ENCODE measurements around the gene SLC19A1.

SLC19A1 gene

DNA sequence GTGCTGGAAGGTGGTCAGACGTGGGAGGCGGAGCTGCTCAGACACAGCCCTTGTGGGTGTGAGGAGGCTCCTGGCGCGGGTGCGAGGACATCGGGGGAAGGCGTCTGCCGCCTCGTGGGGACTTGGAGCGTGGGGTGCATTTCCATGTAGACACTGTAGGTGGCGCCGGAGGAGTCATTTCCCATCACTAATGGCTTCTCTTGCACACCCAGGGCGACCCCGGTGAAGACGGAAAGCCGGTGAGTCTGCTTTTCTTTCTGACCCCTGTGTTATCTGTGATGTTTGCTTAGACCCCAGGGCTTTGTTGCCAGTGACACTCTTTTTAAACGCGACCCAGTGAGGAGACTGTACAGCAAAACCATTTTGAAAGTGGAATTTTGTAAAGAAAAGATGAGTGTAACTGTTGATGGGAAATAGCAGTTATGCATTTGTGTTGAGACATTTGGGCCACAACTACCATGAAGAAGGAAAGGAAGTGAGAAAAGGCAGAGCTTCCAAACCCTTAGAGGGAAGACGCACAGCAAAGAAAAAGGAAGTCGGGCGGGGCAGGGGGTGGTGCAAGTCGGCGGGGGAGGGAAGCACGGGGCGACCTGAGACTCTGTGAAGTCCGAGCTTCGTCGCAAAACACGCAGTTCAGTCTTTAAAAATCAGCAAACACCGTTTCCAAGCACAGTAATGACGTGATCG, 64.0 kb downstream of the SLC19A1 start:
- DNase-seq (ENCODE audit: low read depth): peak; percentile 66

DNA sequence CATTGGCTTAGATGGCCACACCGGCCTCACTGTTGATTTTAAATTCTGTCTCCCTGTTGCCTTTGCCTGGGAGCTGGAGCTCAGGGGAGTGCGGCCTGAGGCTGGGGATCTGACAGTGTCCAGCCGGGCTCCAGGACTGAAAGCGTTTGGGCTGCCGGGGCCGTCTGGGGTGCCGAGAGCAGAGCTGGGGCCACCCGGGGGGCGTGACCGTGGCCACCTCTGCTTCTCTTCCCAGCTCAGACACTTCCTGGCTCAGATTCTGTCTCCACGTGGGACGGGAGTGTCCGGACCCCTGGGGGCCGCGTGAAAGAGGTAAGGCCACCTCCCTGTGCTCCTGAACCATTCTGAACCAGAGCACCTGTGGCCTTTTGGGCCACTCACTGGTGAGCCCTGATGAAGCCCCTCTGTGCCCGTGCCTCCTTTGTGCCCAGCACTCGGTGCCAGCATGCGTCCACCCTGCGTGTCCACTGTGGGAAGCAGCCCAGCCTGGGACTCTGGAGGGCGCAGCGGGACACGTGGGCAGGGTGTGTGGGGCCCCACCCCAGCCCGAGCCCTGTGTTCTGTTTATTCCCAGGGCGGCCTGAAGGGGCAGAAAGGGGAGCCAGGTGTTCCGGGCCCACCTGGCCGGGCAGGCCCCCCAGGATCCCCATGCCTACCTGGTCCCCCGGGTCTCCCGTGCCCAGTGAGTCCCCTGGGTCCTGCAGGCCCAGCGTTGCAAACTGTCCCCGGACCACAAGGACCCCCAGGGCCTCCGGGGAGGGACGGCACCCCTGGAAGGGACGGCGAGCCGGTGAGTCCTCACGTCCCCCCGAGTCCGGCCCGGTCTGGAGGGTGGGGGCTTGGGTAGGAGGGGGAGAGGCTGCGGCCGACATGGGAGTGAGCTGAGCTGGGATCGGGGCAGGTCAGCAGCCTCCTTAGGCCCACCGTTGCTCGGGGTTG, 64.8 kb downstream of the SLC19A1 start:
- no peak for DNase-seq (ENCODE audit: low read depth)

DNA sequence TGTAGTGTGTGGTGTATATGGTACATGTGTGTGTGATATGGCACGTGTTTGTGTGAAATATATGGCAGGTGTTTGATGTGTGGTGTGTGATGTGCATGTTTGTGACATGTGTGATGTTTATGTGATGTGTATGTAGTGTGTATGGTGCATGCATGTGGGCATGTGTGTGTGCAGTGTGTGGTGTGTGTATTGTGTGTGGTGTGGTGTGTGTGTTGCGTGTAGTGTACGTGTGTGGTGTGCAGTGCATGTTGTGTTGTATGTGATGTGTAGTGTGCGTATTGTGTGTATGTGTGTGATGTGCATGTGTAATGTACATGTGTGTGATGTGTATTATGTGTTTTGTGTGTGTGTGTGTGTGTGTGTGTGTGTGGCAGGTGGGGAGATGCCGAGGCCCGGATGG, 65.7 kb downstream of the SLC19A1 start:
- DNase-seq (ENCODE audit: low read depth): no peak

DNA sequence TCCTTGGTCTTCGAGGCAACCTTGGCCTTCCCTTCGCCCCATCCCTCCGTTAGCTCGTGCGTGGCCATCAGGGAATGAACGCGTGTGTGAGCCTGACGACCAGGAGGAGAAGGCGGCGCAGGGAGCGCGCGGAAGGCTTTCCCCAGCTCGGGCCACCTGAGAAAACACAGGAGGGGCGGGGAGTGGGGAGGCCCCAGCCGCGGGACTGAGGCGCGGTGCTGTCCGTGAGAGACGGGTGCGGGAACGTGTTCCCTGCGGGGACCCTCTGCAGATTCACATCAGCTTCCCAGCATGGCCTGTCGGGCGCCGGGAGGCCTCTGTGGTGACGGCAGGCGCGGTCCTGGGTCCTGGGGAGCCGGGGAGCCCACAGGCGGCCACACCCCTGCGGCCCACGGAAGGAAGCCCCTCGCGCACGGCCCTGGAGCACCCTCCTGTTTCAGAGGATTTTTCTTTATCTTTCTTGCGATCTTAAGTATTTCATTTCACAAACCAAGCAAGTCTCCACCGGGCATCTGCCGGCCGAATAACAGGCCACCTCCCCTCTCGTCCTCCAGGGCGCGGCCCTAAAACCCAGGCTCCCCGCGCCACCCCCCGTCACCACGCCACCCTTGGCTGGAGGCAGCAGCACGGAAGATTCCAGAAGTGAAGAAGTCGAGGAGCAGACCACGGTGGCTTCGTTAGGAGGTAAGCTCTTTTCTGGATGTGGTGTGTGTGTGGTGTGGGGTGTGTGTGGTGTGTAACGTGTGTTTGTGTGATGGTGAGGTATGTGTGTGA, 66.3 kb downstream of the SLC19A1 start:
- DNase-seq (ENCODE audit: low read depth): no peak

DNA sequence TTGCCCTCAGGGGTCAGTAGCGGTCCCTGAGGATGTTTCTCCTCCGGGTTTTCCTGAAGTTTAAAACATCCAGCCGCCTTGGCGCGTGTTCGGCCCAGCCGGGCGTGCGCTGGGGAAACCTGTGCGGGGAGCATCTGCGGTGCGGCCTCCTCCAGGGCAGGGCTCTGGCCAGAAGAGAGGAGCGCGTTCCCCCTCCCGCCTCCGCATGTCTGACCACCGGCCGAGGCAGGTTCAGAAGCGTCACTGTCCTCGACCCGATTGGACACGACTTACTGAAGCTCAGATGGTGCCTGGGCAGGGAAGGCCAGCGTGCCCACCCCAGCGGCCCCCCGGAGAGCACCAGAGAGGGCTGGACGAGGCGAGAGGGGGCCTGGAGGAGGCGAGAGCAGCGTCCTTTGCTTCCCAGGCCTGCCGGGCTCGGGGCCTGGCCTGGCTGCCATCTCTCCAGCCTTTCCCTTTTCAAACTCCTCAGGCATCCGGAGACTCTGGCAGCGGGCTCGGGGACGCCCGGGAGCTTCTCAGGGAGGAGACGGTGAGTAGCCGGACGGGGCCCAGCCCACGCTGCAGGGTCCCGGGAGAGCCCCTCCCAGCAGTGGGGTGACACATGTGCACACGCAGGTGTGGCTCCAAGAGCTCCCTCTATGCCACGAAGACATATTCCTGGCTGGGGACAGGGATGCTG, 67.1 kb downstream of the SLC19A1 start:
- no peak for DNase-seq (ENCODE audit: low read depth)

DNA sequence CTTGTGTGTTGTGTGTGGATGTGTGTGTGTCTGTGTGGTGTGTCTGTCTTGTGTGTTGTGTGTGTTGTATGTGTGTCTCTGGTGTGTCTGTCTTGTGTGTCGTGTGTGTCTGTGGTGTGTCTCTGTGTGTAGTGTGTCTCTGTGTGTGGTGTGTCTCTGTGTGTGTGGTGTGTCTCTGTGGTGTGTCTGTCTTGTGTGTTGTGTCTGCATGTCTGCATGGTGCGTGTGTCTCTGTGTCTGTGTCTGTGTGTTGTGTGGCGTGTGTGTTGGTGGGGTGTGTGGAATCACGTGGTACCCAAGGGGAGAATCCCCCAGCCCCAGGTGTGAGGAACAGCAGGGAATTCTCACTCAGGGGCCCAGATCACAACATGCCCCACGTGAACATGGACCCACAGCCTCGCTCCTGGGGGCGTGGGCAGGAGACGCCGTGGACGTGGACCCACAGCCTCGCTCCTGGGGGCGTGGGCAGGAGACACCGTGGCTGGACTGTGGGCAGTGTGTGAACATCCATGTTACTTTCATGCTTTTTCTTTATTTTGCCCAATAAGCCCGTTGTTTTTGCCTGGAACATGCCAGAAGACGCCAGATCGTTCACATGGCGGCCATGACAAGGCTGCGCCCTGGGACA, 67.8 kb downstream of the SLC19A1 start:
- no peak for DNase-seq (ENCODE audit: low read depth)

DNA sequence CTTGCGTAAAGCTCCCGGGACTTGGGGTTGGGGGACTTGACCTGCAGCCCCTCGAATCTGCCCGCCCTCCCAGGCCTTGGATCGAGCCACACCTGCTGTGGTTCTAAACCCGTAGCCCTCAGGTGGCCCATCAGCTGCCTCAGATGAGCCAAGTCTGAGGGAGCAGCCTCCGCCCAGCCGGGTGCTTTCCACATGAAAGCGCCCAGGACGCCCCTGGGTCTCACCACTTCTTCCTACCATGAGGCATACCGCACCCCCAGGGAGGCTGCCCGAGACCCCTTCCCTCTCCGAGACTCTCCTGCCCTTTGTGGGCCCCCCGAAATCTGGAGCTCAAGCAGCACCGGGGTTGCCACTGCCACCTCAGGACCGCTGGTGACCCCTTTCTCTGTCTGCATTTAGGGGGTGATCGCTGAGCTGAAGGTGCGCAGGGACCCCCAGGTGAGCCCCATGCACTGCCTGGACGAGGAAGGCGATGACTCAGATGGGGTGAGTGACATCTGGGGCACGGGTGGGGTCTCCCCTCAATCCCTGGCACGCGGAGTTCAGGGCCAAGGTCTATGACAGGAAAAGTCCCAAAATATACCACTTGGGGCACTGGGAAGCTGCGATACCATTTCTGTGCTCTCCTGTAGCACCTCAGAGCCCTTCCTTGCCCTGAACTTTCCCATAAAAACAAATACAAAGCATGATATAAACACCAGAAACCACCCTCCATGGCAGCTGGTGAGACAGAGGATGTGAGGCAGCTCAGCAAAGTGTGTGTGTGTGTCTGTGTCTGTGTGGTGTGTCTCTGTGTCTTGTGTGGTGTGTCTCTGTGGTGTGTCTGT, 68.5 kb downstream of the SLC19A1 start:
- no peak for DNase-seq (ENCODE audit: low read depth)

DNA sequence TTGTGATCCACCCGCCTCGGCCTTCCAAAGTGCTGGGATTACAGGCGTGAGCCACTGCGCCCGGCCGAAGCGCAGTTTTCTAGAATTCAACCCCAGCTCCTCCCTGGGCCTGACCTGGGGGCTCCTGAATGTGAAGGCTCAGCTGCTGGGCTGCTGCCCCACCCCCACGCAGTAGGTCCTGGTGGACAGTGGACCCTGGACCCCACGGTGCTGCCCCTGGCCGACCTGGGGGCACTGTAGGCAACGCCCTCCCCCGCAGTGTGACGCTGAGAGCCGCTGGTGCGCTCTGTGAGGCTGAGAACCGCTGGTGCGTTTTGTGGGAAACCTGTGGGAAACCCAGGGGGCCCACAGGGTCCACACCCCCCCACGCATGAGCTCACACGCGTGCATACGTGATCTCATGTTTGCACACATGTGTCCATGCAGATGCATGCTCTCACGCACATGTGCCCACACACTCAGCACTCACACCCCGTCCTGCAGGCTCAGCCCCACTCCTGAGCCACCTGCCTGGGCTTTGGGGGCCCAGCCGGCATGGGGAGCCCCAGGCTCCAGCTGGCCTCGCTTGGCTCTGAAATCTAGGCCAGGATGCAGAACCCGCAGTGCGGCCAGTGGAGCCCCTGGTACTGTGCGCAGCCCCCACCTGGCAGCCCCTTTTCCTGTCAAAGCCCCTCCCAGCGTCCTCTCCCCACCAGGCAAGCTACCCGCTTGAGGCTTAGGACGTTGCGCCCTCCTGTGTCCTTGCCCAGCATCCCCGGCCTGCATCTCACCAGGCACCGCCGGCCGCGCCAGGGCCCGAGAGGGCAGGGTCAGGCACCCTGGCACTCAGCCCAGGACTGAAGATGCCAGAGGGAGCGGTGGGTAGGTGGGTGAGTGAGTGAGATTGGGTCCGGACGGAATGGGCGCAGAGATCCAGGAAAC, 69.5 kb downstream of the SLC19A1 start:
- DNase-seq (ENCODE audit: low read depth): no peak

DNA sequence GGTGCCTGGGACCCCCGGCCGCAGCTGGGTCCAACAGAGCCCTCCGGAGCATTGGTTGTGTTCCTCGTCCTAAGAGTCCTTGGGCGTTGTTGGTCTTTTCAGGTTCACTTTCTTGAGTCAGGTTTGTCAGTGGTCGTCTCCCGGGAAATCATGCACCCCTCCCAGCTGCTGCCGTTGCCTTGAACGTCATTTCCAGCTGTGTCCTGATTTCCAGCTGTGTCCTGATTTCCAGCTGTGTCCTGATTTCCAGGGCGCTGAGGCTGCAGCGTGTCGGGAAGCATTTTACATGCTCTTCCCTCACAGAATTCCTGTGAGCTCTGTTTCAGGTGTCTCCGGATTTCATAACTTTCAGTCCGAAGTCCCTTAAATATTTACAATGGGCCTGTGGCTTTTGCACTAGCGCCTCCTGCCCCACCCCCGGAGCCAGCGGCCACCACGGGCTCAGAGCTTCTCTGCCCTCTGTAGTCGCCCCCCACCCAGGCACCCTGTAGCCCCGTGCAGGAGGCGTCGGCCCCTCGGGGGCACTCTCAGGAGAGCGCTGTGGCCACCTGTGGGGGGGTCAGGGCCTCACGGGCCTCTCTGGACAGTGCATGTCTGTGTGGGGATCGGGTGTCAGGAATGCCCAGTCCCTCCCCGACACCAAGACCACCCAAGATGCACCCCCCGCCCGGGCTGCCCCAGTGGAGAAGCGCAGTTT, 70.6 kb downstream of the SLC19A1 start:
- DNase-seq (ENCODE audit: low read depth): no peak

DNA sequence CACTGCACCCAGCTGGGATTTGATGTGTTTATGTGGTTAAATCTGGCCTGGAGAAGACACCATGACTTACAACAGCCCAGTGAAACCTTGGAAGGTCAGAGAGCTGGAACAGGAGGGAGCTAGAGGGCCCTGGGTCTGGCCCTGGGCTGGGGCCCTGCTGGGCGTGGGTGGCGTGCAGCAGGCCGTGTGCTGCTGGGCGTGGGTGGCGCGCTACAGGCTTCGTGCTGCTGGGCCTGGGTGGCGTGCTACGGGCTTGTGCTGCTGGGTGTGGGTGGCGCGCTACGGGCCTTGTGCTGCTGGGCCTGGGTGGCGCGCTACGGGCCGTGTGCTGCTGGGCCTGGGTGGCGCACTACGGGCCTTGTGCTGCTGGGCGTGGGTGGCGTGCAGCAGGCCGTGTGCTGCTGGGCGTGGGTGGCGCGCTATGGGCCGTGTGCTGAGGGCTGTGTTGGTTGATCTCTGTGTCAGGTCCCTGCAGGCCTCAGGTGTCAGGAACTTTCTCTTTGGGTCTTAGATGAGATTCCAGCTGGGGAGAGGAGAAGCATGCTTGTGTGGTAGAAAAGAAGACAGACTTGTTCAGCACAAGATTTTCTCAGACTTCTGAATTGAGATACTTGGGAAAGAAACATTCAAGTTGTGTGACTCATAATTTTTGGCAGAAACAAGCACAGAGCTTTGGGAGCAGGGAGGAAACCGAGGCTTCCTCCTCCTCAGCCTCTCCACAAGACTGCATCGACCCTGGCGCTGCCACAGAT, 71.3 kb downstream of the SLC19A1 start:
- DNase-seq (ENCODE audit: low read depth): no peak

DNA sequence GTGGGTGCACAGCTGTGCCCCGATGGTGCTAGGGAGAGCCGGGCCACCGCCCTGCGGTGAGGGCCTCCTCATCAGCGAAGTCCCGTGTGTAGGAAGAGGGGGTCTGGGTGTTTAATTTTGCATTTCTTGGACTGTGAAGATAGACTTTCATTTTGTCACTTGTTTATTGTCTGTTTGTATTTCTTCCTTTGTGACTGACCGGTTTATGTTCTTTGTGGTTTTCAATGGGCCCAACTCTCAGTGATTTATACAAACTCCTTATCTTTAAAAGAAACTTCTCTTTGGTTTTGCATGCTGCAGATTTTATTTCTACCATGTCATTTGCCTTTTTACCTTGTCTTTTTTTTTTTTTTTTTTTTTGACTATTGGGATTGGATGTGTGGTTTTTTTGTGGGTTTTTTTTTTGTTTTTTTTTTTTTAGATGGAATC, 72.1 kb downstream of the SLC19A1 start:
- no peak for DNase-seq (ENCODE audit: low read depth)

DNA sequence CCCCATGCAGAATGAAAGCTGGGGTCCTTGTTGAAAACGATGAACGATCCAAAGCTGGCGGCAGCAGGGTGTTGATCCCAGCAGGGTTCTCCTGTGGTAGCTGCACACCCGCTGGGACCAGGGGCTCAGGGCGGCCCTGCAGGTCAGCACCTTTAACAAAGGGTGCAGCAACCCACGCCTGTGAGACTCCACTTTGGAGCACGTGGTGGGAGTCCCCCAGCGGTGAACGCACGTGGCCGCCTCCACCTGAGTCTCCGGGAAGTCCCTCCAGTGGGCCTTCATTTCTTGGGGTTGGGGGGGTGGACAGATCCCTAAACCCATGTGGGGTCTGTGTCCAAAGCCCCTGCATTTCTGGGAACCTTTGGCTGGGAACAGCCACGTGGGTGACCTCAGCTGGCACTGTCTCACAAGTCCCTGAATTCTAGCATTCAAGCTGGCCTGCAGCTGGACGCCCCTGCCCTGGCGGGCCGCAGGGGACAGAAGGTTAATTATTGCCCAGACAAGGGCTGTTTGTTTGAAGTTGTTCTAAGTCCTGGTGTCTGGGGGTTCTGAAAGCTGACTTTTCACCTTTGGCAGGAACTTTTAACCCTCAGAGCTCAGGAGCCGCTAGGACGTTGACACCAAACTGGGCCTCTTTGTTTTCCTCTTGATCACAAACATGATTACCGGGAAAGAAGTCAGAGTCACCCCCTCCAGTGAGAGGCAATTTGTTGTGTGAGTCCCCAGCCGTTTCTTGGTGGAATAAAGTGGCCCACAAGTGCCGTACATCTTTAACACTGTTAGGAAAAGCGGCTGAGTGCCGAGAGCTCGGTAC, 72.8 kb downstream of the SLC19A1 start:
- no peak for DNase-seq (ENCODE audit: low read depth)

DNA sequence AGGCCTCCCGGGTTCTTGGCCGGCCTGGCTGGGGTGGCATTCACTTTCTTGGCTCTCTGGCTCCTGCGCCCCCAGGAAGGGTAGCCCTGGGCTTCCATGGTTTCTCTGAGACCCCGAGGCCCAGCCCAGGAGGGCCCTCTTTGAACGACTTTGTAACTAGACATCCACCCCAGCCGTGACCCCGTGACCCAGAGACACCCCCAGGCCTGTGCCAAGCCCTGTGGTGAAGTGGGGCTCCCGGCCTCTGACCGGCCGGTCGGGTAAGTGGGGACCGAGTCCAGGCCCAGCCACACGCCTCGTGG, 73.3 kb downstream of the SLC19A1 start:
- DNase-seq (ENCODE audit: low read depth): no peak

DNA sequence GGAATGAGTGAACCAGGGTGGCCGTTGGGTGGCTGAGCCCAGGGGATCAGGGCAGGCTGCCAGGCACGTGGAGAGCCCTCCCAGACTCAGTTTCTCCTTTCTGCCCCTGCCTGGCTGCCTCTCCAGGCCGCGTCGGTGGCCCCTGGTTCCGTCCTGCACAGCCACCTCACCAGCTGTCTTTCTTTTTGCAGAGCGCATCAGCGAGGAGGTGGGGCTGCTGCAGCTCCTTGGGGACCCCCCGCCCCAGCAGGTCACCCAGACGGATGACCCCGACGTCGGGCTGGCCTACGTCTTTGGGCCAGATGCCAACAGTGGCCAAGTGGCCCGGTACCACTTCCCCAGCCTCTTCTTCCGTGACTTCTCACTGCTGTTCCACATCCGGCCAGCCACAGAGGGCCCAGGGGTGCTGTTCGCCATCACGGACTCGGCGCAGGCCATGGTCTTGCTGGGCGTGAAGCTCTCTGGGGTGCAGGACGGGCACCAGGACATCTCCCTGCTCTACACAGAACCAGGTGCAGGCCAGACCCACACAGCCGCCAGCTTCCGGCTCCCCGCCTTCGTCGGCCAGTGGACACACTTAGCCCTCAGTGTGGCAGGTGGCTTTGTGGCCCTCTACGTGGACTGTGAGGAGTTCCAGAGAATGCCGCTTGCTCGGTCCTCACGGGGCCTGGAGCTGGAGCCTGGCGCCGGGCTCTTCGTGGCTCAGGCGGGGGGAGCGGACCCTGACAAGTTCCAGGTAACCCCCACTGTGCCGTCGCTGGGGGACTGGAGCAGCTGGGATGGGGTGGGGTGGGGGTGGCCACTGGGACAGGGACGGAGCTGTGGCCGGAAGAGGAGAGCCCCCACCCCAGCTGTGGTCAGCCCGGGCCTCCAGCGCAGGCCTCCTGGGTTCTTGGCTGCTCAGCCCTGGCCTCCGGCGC, 73.9 kb downstream of the SLC19A1 start:
- DNase-seq (ENCODE audit: low read depth): no peak

DNA sequence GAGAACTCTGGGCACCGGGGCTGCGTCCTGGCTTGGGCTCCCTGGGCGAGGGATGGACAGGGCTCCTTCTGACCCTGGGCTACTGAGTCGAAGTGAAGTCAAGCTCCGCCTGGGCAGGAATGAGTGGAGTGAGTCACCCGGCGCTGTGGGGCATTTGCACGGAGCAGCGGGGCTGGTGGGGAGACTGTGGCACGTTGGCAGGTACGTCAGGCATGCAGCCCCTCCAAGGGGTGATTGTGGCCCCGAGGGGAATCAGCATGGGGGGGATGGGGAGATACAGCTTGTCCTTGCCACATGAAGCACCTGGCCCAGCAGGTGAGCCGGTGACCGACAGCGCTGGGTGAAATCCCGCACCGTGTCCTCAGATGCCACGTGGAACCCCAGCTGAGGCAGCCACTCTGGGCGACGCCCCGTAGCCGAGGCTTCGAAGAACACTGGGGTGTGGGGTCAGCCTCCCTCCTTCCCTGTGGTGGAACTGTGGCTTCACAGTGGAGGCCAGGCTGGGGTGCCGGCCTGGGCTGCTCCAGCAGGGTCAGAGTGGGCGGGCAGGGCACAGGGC, 74.9 kb downstream of the SLC19A1 start:
- no peak for DNase-seq (ENCODE audit: low read depth)
